Astrocyte (in vitro differentiated cells and primary cell): Measurements from ENCODE around the gene G6PC1.

Source experiments
- CTCF ChIP-seq: IDR thresholded peaks from 2 replicates; pipeline ENCODE4 v1.5.1; 2011; ENCODE audit warnings: low read depth, mild to moderate bottlenecking, inconsistent platforms, low read length, moderate library complexity; ENCODE audit not compliant: insufficient read depth
- EZH2 ChIP-seq: IDR thresholded peaks from 2 replicates; pipeline ENCODE4 v1.6.1; 2012; ENCODE audit warnings: mild to moderate bottlenecking, low read length, inconsistent platforms; ENCODE audit not compliant: insufficient read depth

GRCh38 chr17:42913981-42914617 lies 13.5 kb downstream of the G6PC1 start:
- TF ChIP-seq CTCF (no peak), EZH2 (no peak)
